HCT116 (cell line): Measurements from ENCODE around the gene BACH1. TPM values are rescaled to one million over a fixed set of nuclear protein-coding genes. Genes with fewer than 3 reads are reported as not detected.

ENCODE experiments used
- ATAC-seq: fragments of 200-7000 bp; cut with Tn5 transposase; 2 replicates; pipeline ENCODE4 v1.9.1; 2020; ENCODE audit warnings: mild to moderate bottlenecking, moderate library complexity
- BruUV-seq: library from RNA; stranded (reverse); fragments of 400-500 nt; replicated peaks from 2 replicates; lab custom pipeline; 2021; lab: Mats Ljungman, UMichigan
- CTCF ChIA-PET: fragments of 300-600 bp; sonication (Branson Sonifier 250); formaldehyde crosslinking; loops from one replicate; lab custom pipeline; 2021; ENCODE audit warnings: antibody characterized with exemption; lab: Charles Lee
- POLR2A ChIA-PET: fragments of 300-600, 350-600 bp; sonication (Branson Sonifier 250); formaldehyde crosslinking; loops from one replicate; lab custom pipeline; 2021; ENCODE audit warnings: antibody characterized with exemption; lab: Charles Lee
- RAD21 ChIA-PET, 2 experiments: fragments of 300-600 bp; sonication (Branson Sonifier 250); formaldehyde crosslinking; loops; one replicate each; lab custom pipeline; 2023; ENCODE audit warnings: low total read pairs in 2 of 2; ENCODE audit not compliant: uncharacterized antibody in 2 of 2, unreplicated experiment in 2 of 2, low non-redundant PET in 1 of 2; lab: Charles Lee
- DNase-seq: peaks from one replicate; pipeline ENCODE4 v3.0.0-alpha.2; 2010; ENCODE audit warnings: low read depth, low spot score
- H2AFZ ChIP-seq: fragments of 200-600 bp; shearing (Covaris generic), sonication (generic); 2 replicates; pipeline ENCODE4 v1.6.1; 2017; ENCODE audit warnings: low read depth, mixed run types, mixed read lengths, antibody characterized with exemption, low read length; ENCODE audit not compliant: poor library complexity, severe bottlenecking
- H3K27ac ChIP-seq: 2 replicates; pipeline ENCODE4 v1.5.1; 2012; ENCODE audit warnings: low read depth, low read length
- H3K27me3 ChIP-seq: fragments of 200-600 bp; sonication (generic); 2 replicates; pipeline ENCODE4 v1.6.1; 2016; ENCODE audit warnings: mixed run types, low read length, mixed read lengths; ENCODE audit not compliant: insufficient read depth
- H3K36me3 ChIP-seq, 2 experiments: fragments of 200-500 bp in 1 of 2; fragments of 200-600 bp in 1 of 2; sonication (Bioruptor generic) in 1 of 2; sonication (generic) in 1 of 2; 2 replicates each; pipeline versions ENCODE4 v1.5.1 to v1.6.1; 2014 to 2016; ENCODE audit warnings: low read length in 2 of 2, inconsistent platforms in 1 of 2, mixed read lengths in 1 of 2, mixed run types in 1 of 2; ENCODE audit not compliant: insufficient read depth in 2 of 2, control insufficient read depth in 1 of 2
- H3K4me1 ChIP-seq, 2 experiments: fragments of 200-600 bp in 1 of 2; sonication (generic) in 1 of 2; 2 replicates each; pipeline versions ENCODE4 v1.5.1 to v1.6.1; 2012 to 2017; ENCODE audit warnings: low read length in 2 of 2, inconsistent platforms in 1 of 2, mild to moderate bottlenecking in 1 of 2, mixed read lengths in 1 of 2, mixed run types in 1 of 2, moderate library complexity in 1 of 2; ENCODE audit not compliant: insufficient read depth in 2 of 2, control insufficient read depth in 1 of 2
- H3K4me2 ChIP-seq: fragments of 200-600 bp; sonication (generic); 2 replicates; pipeline ENCODE4 v1.6.1; 2017; ENCODE audit warnings: mixed run types, low read length, mixed read lengths
- H3K4me3 ChIP-seq, 2 experiments: fragments of 200-600 bp in 1 of 2; sonication (generic) in 1 of 2; replicated peaks in 1 of 2; 2 replicates each; pipeline ENCODE4 v1.5.1; 2011 to 2016; ENCODE audit warnings: low read length in 2 of 2, control low read depth in 1 of 2, low read depth in 1 of 2, mild to moderate bottlenecking in 1 of 2, mixed read lengths in 1 of 2, mixed run types in 1 of 2
- H3K79me2 ChIP-seq: fragments of 200-600 bp; sonication (generic); 2 replicates; pipeline ENCODE4 v1.6.1; 2017; ENCODE audit warnings: mild to moderate bottlenecking, mixed run types, low read length, moderate library complexity, mixed read lengths; ENCODE audit not compliant: insufficient read depth
- H3K9ac ChIP-seq: fragments of 200-600 bp; sonication (generic); 2 replicates; pipeline ENCODE4 v1.6.1; 2016; ENCODE audit warnings: low read length, mixed read lengths
- H3K9me2 ChIP-seq: fragments of 200-600 bp; sonication (generic), shearing (Covaris generic); 2 replicates; pipeline ENCODE4 v1.6.1; 2017; ENCODE audit warnings: mixed run types, mild to moderate bottlenecking, moderate library complexity; ENCODE audit not compliant: insufficient read depth
- H3K9me3 ChIP-seq, 2 experiments: fragments of 200-500 bp in 1 of 2; fragments of 200-600 bp in 1 of 2; sonication (Bioruptor generic) in 1 of 2; sonication (generic) in 1 of 2; 2 replicates each; pipeline ENCODE4 v1.6.1; 2014 to 2017; ENCODE audit warnings: low read length in 2 of 2, mixed read lengths in 2 of 2, inconsistent platforms in 1 of 2, low read depth in 1 of 2, mild to moderate bottlenecking in 1 of 2, mixed run types in 1 of 2, moderate library complexity in 1 of 2; ENCODE audit not compliant: control insufficient read depth in 1 of 2, insufficient read depth in 1 of 2
- H4K20me1 ChIP-seq: fragments of 200-600 bp; sonication (generic), shearing (Covaris generic); 2 replicates; pipeline ENCODE4 v1.6.1; 2017; ENCODE audit warnings: mixed run types, mild to moderate bottlenecking, moderate library complexity; ENCODE audit not compliant: insufficient read depth
- CBX3 ChIP-seq: IDR thresholded peaks from 2 replicates; pipeline ENCODE4 v1.6.1; 2012; ENCODE audit warnings: low read depth
- CEBPB ChIP-seq: IDR thresholded peaks from 2 replicates; pipeline ENCODE4 v1.6.1; 2012; ENCODE audit warnings: low read depth
- ELF1 ChIP-seq: IDR thresholded peaks from 2 replicates; pipeline ENCODE4 v1.6.1; 2012; ENCODE audit warnings: low read depth, borderline replicate concordance
- EZH2phosphoT487 ChIP-seq: fragments of 200-600 bp; IDR thresholded peaks from 2 replicates; pipeline ENCODE4 v1.6.1; 2018; ENCODE audit warnings: antibody characterized with exemption, borderline replicate concordance
- JUND ChIP-seq: IDR thresholded peaks from 2 replicates; pipeline ENCODE4 v1.6.1; 2012
- POLR2A ChIP-seq: IDR thresholded peaks from 2 replicates; pipeline ENCODE4 v1.7.0; 2011; ENCODE audit warnings: borderline replicate concordance; ENCODE audit not compliant: insufficient read depth, insufficient read length; ENCODE audit errors: extremely low read depth
- RAD21 ChIP-seq: IDR thresholded peaks from 2 replicates; pipeline ENCODE4 v1.6.1; 2012; ENCODE audit warnings: low read depth, mild to moderate bottlenecking
- SIN3A ChIP-seq: IDR thresholded peaks from 2 replicates; pipeline ENCODE4 v1.6.1; 2012; ENCODE audit warnings: low read depth
- SP1 ChIP-seq: IDR thresholded peaks from 2 replicates; pipeline ENCODE4 v1.6.1; 2012; ENCODE audit warnings: low read depth
- TCF7L2 ChIP-seq: IDR thresholded peaks from 2 replicates; pipeline ENCODE4 v1.7.0; 2011; ENCODE audit warnings: borderline replicate concordance, inconsistent platforms; ENCODE audit not compliant: insufficient read depth, insufficient read length; ENCODE audit errors: extremely low read depth
- ZFX ChIP-seq: fragments of 450-650 bp; IDR thresholded peaks from 2 replicates; pipeline ENCODE4 v1.6.1; 2017
- ZNF274 ChIP-seq: fragments of 200-500 bp; sonication (Bioruptor generic); IDR thresholded peaks from 2 replicates; pipeline ENCODE4 v1.6.1; 2014; ENCODE audit warnings: mild to moderate bottlenecking, low read depth, low read length, inconsistent platforms
- intact Hi-C: fragments of 100-400 bp; cut with micrococcal nuclease; formaldehyde crosslinking; loops from 2 replicates; pipeline ENCODE4 v1.10.0; 2022
- total RNA-seq: library from RNA; stranded (reverse); gene quantifications from one replicate; pipeline ENCODE4 v1.2.1, GENCODE V29; 2021; ENCODE audit not compliant: unreplicated experiment
- TF ChIP-seq, protein P1 (sequence below): IDR thresholded peaks from 2 replicates; pipeline ENCODE4 v1.6.1; 2011; ENCODE audit warnings: mild to moderate bottlenecking, low read length, moderate library complexity; ENCODE audit not compliant: insufficient replicate concordance; ENCODE audit errors: extremely low read depth

Gene BACH1
- total RNA-seq, 1 experiment from 2014 or later = 28.4 TPM

GRCh38 chr21:29389136-29389535 lies 90.4 kb downstream of the BACH1 start (continued):
- TF ChIP-seq TCF7L2 = no peak
- TF ChIP-seq SP1 = no peak
- TF ChIP-seq ZNF274 = no peak
- no peak for TF ChIP-seq ZFX
- no peak for TF ChIP-seq EZH2phosphoT487
- no peak for TF ChIP-seq ELF1

- H4K20me1 ChIP-seq = no peaks in the 10 kb centered on the region
- intact Hi-C loops = no loop called here
- RAD21 ChIA-PET = no interaction called here
- TF ChIP-seq RAD21 (no peak), SIN3A (no peak), SP1 (no peak), JUND (no peak), CEBPB (no peak), TCF7L2 (no peak), CBX3 (no peak), POLR2A (no peak)
- TF ChIP-seq, protein P1, sequence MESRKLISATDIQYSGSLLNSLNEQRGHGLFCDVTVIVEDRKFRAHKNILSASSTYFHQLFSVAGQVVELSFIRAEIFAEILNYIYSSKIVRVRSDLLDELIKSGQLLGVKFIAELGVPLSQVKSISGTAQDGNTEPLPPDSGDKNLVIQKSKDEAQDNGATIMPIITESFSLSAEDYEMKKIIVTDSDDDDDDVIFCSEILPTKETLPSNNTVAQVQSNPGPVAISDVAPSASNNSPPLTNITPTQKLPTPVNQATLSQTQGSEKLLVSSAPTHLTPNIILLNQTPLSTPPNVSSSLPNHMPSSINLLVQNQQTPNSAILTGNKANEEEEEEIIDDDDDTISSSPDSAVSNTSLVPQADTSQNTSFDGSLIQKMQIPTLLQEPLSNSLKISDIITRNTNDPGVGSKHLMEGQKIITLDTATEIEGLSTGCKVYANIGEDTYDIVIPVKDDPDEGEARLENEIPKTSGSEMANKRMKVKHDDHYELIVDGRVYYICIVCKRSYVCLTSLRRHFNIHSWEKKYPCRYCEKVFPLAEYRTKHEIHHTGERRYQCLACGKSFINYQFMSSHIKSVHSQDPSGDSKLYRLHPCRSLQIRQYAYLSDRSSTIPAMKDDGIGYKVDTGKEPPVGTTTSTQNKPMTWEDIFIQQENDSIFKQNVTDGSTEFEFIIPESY = no peak
- no peaks in the 10 kb centered on the region for H3K4me1 ChIP-seq
- no peak overlapping the region for H3K9ac ChIP-seq
- H3K9me2 ChIP-seq = no peaks in the 10 kb centered on the region
- H3K27me3 ChIP-seq = no peaks in the 10 kb centered on the region
- CTCF ChIA-PET = no interaction called here
- no peak overlapping the region for H2AFZ ChIP-seq
- no peaks in the 10 kb centered on the region for H3K79me2 ChIP-seq
- no peak overlapping the region for H3K4me3 ChIP-seq
- DNase-seq (no peak), ATAC-seq (no peak)
- H3K36me3 ChIP-seq = no peaks in the 10 kb centered on the region
- no peak overlapping the region for H3K27ac ChIP-seq
- BruUV-seq = no TSS peak
- H3K9me3 ChIP-seq = no peaks in the 10 kb centered on the region
- POLR2A ChIA-PET = no interaction called here
- H3K4me2 ChIP-seq = no peak overlapping the region
Observed at GRCh38 chr21:29390778-29391177, 92.1 kb downstream of the BACH1 start.
